ENCODE results near the gene SENP6.
A peak's percentile ranks its signal among the peaks of the same experiment; 100 is the strongest.

SENP6 gene

DNA sequence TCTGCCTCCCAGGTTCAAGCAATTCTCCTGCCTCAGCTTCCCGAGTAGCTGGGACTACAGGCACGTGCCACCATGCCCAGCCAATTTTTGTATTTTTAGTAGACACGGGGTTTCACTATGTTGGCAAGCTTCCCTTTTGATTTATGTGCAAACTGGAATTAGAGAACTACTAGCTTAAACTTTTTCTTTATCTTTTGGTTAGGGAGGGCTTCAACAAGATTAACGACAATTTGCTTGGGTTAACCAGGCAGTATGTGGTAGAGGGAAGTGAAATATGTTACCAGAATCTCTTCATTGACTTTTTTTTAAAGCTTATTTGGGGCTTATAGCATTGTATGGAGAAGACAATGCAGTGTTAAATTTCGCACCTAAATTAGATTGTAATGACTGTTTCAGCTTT lies 156.4 kb downstream of the SENP6 start:
- Histone ChIP-seq H4K20me1 (no peaks in the 10 kb centered on the region), H3K4me2 (no peak overlapping the region), H3K27me3 (no peaks in the 10 kb centered on the region), H3K27ac (no peak overlapping the region), H3K36me3 (no peaks in the 10 kb centered on the region), H3K4me1 (peaks cover 0 to 12% (median 10%) of the 10 kb centered on the region in 10 experiments; a peak in 14 of 20 replicates), H3K9me3 (replicated peaks in 1 of 11) (no peaks in the 10 kb centered on the region), H3K9ac (no peak overlapping the region), H3K4me3 (no peak overlapping the region)
- no peak for TF ChIP-seq Cebpa-rat (IDR thresholded peaks at IDR 0.05)

GRCh38 chr6:75759207-75759606 lies 157.5 kb downstream of the SENP6 start:
- Histone ChIP-seq H3K27me3 (no peaks in the 10 kb centered on the region), H3K4me2 (peak overlapping the region in 10 of 11 experiments; percentile 1 to 47 (median 33); a peak in 15 of 22 replicates), H3K9ac (no peak overlapping the region), H4K20me1 (no peaks in the 10 kb centered on the region), H3K4me1 (peaks cover 0 to 12% (median 10%) of the 10 kb centered on the region in 10 experiments; a peak in 14 of 20 replicates), H3K27ac (no peak overlapping the region), H3K4me3 (no peak overlapping the region), H3K36me3 (no peaks in the 10 kb centered on the region), H3K9me3 (replicated peaks in 1 of 11) (no peaks in the 10 kb centered on the region)
- no peak for TF ChIP-seq Cebpa-rat (IDR thresholded peaks at IDR 0.05)

- Histone ChIP-seq H3K36me3 (no peaks in the 10 kb centered on the region), H4K20me1 (no peaks in the 10 kb centered on the region), H3K9ac (no peak overlapping the region), H3K27ac (no peak overlapping the region), H3K9me3 (replicated peaks in 1 of 11) (no peaks in the 10 kb centered on the region), H3K4me2 (no peak overlapping the region), H3K4me3 (no peak overlapping the region), H3K4me1 (peaks cover 0 to 12% (median 10%) of the 10 kb centered on the region in 10 experiments; a peak in 14 of 20 replicates), H3K27me3 (no peaks in the 10 kb centered on the region)
- no peak for TF ChIP-seq Cebpa-rat (IDR thresholded peaks at IDR 0.05)
Measured at GRCh38 chr6:75760320-75760719, 158.6 kb downstream of the SENP6 start.

GRCh38 chr6:75761489-75761888 lies 159.8 kb downstream of the SENP6 start:
- Histone ChIP-seq H3K4me3 (no peak overlapping the region), H3K27me3 (no peaks in the 10 kb centered on the region), H3K4me1 (peaks cover 0 to 12% (median 10%) of the 10 kb centered on the region in 10 experiments; a peak in 14 of 20 replicates), H4K20me1 (no peaks in the 10 kb centered on the region), H3K36me3 (no peaks in the 10 kb centered on the region), H3K4me2 (no peak overlapping the region), H3K27ac (no peak overlapping the region), H3K9ac (no peak overlapping the region), H3K9me3 (replicated peaks in 1 of 11) (no peaks in the 10 kb centered on the region)
- TF ChIP-seq Cebpa-rat (IDR thresholded peaks at IDR 0.05) = no peak

- Histone ChIP-seq H3K4me1 (peaks cover 0 to 12% (median 10%) of the 10 kb centered on the region in 10 experiments; a peak in 14 of 20 replicates), H3K9me3 (replicated peaks in 1 of 11) (no peaks in the 10 kb centered on the region), H3K27me3 (no peaks in the 10 kb centered on the region), H3K9ac (no peak overlapping the region), H3K27ac (no peak overlapping the region), H3K4me2 (no peak overlapping the region), H3K36me3 (no peaks in the 10 kb centered on the region), H4K20me1 (no peaks in the 10 kb centered on the region), H3K4me3 (no peak overlapping the region)
- TF ChIP-seq Cebpa-rat (IDR thresholded peaks at IDR 0.05) = no peak
Measured at GRCh38 chr6:75762063-75762462, 160.4 kb downstream of the SENP6 start.

- Histone ChIP-seq H3K36me3 (no peaks in the 10 kb centered on the region), H3K27ac (no peak overlapping the region), H3K4me2 (no peak overlapping the region)
Measured at GRCh38 chr6:75766387-75766786, 164.7 kb downstream of the SENP6 start.

More at GRCh38 chr6:75766387-75766786, 164.7 kb downstream of the SENP6 start:
- Histone ChIP-seq H3K9ac (no peak overlapping the region), H3K9me3 (replicated peaks in 1 of 11) (no peaks in the 10 kb centered on the region), H3K4me1 (no peaks in the 10 kb centered on the region), H3K27me3 (no peaks in the 10 kb centered on the region), H3K4me3 (no peak overlapping the region), H4K20me1 (no peaks in the 10 kb centered on the region)
- no peak for TF ChIP-seq Cebpa-rat (IDR thresholded peaks at IDR 0.05)

Measured in BLaER1 treated with 17β-estradiol and CSF1 and Interleukin-3, amounts not matched to agents 10 nM and 100 nM (cell line).